GM18508 (cell line): ENCODE results near the gene HDAC4.

ENCODE experiments used
- ATAC-seq: cut with Tn5 transposase; IDR thresholded peaks from one replicate; pipeline ENCODE4 v1.9.1; 2021; ENCODE audit warnings: moderate number of reproducible peaks; ENCODE audit not compliant: insufficient read depth, unreplicated experiment

The HDAC4 gene

GRCh38 chr2:239398521-239398921 is 2.3 kb downstream of the HDAC4 start:
- ATAC-seq = no peak

GRCh38 chr2:239397931-239398471 is 2.8 kb downstream of the HDAC4 start:
- no peak for ATAC-seq

- ATAC-seq = no peak
Observed at GRCh38 chr2:239396881-239397681, 3.7 kb downstream of the HDAC4 start.

GRCh38 chr2:239395524-239395923 is 5.3 kb downstream of the HDAC4 start:
- no peak for ATAC-seq

- ATAC-seq = no peak
Observed at GRCh38 chr2:239394978-239395377, 5.8 kb downstream of the HDAC4 start.

- ATAC-seq = no peak
Observed at GRCh38 chr2:239394346-239394945, 6.4 kb downstream of the HDAC4 start.

GRCh38 chr2:239393941-239394340 is 6.9 kb downstream of the HDAC4 start:
- no peak for ATAC-seq

GRCh38 chr2:239393388-239393940 is 7.4 kb downstream of the HDAC4 start:
- ATAC-seq = no peak

GRCh38 chr2:239392688-239393387 is 8.0 kb downstream of the HDAC4 start:
- ATAC-seq = no peak

GRCh38 chr2:239392072-239392357 is 8.8 kb downstream of the HDAC4 start:
- no peak for ATAC-seq

- ATAC-seq = no peak
Observed at GRCh38 chr2:239391286-239392071, 9.3 kb downstream of the HDAC4 start.

GRCh38 chr2:239390546-239391285 is 10.1 kb downstream of the HDAC4 start:
- ATAC-seq = no peak

GRCh38 chr2:239389414-239390329 is 11.1 kb downstream of the HDAC4 start:
- no peak for ATAC-seq

- ATAC-seq = no peak
Observed at GRCh38 chr2:239388236-239389151, 12.3 kb downstream of the HDAC4 start.

- ATAC-seq = no peak
Observed at GRCh38 chr2:239387811-239388210, 13.0 kb downstream of the HDAC4 start.

GRCh38 chr2:239386872-239387445 is 13.9 kb downstream of the HDAC4 start:
- no peak for ATAC-seq

- no peak for ATAC-seq
Observed at GRCh38 chr2:239386001-239386670, 14.7 kb downstream of the HDAC4 start.
